GM18858 (cell line): ENCODE measurements around the gene NDUFA11.

Experiments
- ATAC-seq: cut with Tn5 transposase; IDR thresholded peaks from one replicate; pipeline ENCODE4 v1.9.1; 2021; ENCODE audit not compliant: unreplicated experiment

The NDUFA11 gene

DNA sequence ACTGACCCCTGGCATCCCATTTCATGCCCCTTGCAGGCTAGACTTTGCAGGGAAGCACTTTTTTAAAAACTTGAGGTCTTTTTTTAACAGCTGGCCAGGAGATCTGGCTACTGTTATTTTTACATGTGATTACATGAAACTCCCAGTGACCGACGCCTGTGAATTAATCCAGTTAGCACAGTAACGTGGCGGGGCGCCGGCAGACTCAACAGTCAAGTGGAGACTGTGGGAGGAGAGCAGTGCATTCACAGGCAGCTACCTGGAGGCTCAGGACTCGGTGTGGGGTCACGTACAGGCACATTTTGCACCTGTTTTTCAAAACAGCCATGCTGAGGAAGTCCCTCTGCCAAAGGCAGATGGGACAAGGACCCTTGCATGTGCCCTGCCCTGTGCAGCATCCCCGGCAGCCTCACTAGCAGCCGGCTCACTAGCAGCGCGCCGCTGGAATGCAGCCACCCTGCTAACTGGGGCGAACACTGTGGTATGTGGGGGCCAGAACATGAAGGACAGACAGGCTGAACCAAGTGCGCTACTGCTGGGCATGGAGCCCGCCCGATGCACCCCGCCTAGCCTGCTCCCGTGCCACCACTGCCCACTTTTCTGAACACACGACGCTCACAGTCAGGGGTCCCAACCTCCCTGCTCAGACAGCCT, 29.1 kb upstream of the NDUFA11 start:
- ATAC-seq, result no peak

DNA sequence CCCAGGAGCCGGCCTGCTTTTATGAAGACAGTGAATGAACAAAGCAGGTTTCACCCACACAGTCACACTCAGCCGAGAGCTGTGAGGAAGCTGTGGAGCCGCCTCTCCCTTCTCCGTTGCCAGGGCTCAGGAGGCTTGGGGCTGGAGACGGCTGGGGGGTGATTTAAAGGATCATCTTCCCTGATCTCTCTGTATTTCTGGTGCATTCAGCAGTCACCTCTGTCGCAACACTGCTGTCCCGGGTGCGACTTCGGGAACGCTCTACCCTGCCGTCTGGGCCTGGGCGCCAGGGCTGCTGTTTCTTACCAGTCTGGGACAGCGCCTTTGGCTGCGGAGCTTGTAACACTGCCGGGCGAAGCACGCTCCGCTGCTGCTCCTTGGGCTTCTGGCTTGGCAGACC, 28.6 kb upstream of the NDUFA11 start:
- ATAC-seq, result no peak

DNA sequence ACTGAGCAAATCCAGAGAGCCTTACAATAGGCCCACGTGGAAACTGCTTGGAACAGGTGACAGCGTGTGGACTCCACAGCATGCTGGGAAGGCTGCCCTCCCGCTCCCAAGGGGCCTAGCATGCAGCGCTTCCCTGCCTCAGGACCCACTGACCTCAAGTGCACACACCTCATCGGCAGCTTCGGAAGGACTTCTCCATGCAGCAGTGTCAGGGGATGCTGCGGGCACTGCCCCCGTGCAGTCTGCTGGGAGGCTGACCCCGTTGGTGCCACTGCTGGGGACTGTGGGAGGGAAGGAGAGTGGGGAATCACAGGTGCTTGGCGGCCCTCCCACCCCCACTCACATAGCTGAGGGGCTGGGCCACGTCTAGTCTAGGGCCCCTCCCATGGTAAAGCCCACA, 27.7 kb upstream of the NDUFA11 start:
- no peak for ATAC-seq

DNA sequence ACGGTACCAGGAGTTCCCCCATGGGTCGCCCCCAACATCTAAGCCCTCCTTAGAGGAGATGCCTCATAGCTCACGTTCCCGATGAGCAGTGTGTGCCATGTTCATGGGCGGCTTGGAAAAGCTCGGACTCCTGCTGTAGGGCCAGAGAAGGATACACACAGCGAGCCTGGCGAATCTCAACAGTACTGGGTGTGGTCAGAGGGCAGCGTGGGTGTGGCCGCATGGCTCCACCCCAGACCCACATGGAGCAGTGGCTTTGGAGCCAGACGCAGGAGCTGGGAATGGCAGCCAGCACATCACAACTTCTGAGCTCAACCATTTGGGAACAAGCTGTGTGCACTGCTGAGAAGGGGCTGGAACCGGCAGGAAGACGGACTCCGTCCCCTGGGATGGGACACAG, 26.0 kb upstream of the NDUFA11 start:
- ATAC-seq, result no peak

DNA sequence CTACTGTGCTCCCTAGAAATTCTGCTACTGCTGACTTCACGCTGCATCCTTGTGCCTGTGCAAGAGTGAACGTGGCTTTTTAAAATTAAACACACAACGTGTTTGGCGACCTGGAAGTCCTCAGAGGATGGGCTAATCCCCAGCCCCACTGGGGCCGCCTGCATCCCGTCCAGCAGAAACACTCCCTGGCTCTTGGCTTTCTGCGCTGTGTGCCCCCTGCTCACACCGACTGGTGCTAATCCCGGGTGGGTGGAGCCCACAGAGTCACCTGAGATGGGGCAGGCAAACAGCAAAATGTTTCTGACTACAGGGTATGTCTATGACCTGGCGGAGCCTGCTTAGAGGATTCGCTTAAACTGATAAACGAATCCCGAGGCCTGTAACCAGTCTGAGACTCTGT, 25.6 kb upstream of the NDUFA11 start:
- ATAC-seq, result no peak

DNA sequence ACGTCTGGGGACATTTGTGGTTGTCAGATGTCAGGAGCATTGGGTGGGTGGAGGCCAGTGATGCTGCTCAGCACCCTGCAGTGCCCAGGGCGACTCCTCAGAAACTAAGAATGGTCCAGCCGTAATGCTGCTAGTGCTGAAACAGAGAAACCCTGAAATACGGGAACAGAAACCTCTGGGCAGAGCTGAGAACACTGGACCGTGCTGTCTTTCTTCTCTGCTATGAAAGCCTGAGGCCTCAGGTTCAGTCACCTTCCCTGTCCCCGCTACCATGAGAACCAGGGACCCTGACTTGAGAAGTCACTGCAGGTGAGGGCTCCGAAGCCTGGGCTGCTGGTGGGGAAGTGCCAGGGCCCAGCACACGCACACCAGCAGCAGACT, 23.8 kb upstream of the NDUFA11 start:
- ATAC-seq, result peak; percentile 40

DNA sequence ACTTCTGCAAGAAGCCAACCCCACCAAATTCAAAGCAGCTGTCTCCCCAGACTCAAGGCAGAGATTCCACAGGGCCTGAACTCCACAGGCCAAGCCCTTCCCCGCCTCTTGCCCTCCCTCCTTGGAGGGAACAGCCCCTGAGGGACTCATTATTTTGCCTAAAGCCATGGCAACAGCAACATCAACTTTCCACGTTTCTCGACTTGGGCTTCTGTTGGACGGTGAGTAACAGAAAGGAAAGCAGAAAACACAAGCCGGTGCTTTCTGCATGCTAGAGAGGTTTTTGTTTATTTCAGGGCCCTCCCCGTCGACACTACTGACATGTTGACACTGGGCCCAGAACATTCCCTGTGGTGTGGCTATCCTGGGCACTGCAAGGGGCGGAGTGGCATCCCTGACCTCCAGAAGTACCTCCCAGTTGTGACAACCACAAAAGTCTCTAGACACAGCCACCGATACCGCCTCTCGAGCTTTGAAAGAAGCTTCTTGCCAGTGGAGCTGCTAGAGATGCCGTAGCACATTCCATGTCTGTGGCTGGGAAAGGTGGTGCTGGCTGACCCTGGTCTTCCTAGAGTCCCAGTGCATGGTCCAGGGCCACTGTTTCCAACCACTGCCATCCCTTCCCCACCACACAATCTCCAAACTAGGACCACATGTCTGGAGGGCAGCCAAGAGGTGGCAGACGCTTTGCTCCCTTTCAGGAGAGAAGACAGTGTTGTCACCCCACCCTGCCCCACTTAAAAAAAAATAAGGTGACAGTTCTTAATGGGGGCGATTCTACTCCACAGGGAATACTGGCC, 23.3 kb upstream of the NDUFA11 start:
- no peak for ATAC-seq

DNA sequence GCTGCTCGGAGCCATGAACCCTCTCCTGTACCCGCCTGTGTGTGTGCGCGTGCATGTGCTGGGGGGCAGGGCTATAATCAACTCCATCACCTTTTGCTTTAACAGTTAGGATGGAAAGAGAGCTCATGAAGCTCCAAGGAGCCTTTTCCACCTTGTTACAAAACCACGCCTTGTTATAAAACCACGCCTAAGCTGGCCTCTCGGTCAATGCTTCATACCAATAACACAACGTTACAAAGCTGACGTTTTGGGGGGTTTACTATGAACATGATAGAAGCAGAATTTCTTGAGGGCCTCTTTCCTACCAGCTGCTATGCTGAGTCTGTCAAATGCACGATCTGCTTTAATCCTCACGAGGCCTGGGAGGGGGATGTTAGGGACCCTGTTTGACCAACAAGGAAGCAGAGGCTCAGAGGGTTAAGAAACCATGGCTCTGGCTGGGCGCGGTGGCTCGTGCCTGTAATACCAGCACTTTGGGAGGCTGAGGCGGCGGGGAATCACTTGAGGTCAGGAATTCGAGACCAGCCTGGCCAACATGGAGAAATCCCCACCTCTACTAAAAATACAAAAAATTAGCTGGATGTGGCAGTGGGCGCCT, 22.3 kb upstream of the NDUFA11 start:
- ATAC-seq, result no peak

DNA sequence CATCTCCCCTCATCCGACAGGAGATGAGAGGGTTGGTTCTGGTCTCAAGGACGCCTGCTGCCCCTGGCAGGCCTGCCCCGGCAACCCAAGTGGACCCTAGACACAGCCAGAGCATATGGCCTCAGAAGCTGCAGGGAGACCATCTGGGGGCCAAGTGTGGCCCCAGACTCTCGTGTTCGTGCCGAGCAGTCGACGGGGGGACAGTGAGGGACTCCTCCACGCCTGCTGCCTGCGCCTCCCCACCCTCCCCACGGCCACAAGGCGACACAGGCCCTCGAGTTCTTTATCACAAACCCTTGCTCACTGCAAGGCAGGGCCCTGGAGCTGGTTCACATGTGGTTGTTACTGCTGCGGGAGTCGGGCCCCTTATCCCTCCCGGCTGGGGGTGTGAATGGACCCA, 19.8 kb upstream of the NDUFA11 start:
- ATAC-seq, result no peak

DNA sequence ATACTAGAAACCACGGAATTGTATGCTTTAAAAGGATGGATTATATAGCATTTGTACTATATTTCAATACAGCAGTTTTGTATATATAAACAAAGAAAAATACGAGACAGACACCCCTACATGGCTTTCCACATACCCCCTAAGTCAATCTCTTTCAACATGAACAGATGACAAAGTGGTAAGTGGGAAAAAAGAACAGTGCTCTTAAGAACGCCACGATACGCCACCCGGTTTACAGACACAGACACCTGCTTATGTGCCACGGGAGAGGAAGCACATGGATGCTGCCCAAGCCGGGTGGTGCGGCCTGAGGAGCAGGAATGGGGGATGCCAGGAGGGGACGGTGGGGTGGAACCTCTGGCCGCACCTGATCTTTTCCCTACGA, 18.6 kb upstream of the NDUFA11 start:
- no peak for ATAC-seq

DNA sequence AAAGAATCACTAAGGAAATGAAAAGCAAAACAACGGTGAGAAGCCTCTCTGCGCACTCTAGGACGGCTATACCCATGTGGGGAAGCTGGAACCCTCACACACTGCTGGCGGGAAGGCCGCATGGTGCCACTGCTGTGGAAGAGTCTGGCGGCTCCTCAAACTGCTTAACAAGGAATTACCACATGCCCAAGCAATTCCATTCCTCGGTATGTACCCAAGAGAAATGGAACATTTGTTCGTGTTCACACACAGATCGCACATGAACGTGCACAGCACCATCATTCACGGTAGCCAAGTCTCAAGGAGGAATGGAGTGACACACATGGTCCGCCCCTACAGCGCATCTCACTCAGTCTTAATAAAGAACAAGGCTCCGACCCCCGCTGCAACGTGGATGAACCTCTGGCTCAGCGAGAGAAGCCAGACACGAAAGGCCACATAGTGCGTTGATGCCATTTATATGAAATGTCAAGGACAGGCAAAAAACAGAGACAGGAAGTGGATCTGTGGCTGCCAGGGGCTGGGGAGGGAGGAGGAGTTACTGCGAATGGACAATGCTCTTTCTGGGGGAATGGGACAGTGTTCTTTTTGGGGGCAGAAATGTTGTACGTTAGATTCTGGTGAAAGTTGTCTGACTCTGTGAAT, 18.0 kb upstream of the NDUFA11 start:
- no peak for ATAC-seq

DNA sequence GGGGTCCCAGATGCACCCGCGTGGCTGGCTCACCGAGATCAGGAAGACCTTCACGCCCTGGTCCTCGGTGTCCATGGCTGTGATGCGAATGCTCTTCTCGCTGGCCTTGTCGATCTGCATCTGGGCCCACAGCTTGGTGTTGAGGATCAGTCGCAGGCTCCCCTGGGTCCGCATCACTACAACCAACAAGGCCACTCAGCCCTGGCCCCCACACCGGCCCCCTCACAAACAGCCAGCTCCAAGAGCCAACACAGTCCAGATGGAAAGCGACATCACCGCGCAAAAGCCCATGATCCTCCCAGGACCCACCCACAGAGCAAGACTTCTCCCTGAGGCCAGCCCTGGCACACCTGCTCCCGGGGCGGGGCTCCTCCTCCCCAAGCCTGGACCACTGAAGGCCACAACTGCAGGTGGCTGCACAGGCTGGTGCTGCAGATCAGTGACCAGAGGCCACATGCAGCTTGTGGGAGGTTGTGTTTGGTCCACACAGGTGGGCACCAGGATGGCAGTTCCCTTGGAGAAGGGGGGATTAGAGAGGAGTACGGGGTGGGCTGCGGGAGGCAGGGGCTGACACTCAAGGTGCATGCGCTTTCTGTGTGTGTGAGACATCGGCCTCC, 15.0 kb upstream of the NDUFA11 start:
- ATAC-seq, result no peak

DNA sequence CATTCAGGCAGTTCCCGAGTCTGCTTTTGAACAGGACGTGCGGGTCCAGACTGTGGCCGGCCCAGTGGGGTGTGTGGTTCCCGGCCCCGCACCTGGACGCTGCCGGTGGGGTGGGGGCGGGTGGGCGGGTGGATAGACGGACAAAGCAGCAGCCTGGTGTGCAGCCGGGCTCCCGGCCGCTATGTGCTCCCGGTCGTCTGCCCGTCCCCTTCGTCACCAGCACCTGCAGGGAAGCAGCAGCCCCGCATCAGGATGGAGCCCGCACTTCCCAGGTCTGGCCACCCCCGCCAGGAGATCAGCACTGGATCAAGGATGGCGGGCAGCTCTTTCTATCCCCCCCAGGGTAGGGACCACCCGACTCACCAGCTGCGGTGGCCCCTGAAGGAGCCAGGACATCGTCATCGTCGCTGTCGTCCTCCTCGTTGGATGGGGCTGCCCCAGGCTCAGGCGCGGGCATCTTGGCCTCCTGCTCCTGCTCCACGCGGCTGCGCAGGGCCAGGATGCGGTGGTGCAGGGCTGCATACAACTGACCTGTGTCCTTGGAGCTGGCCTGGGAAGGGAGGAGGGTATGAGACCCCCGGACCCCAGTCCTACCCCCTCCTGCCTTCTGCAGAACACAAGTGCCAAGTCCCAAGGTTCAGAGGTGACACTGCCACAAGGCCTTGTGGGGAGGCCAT, 14.0 kb upstream of the NDUFA11 start:
- ATAC-seq, result no peak

DNA sequence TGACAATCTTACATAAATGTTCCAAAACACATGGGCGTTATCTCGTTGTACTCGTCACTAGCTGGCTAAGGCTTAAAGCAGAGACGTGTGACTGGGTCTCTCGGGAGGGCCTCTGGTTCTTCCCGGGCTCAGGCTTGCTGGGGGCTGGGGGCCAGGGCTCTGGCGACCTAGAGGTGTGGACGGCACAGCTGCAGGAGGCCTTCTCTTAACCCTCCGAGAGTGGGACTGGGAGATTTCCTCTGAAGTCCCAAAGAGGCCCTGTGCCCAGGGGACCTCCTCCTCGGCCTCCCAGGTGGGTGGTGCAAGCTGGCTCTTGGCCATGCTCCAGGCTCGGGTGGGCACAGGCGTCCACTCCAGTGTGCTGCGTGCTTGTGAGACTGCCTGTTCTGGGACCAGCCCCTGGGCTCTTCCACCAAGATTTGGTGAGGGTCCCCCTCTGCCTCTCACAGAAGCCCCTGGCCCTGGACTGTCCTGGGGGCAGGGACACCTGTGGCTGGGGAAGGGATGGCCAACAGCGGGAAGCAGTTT, 12.7 kb upstream of the NDUFA11 start:
- ATAC-seq, result no peak

DNA sequence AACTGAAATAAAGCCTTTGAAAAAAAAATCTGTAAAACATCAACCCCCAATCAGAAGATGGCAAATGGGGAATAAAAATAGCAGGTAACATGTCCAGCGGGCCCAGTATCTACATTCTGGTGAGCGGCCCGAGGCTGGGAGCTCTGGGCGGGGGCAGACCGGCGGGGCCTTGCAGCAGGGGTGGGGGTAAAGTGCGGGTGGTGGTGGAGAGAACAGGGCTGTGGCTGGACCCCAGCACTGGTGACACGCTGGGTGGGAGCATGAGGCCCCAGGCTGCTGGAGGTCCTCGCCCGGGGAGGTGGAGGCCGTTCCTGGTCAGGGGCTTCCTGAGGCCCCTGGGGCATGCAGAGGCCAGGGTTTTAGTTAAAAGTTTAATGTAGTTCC, 12.2 kb upstream of the NDUFA11 start:
- no peak for ATAC-seq

DNA sequence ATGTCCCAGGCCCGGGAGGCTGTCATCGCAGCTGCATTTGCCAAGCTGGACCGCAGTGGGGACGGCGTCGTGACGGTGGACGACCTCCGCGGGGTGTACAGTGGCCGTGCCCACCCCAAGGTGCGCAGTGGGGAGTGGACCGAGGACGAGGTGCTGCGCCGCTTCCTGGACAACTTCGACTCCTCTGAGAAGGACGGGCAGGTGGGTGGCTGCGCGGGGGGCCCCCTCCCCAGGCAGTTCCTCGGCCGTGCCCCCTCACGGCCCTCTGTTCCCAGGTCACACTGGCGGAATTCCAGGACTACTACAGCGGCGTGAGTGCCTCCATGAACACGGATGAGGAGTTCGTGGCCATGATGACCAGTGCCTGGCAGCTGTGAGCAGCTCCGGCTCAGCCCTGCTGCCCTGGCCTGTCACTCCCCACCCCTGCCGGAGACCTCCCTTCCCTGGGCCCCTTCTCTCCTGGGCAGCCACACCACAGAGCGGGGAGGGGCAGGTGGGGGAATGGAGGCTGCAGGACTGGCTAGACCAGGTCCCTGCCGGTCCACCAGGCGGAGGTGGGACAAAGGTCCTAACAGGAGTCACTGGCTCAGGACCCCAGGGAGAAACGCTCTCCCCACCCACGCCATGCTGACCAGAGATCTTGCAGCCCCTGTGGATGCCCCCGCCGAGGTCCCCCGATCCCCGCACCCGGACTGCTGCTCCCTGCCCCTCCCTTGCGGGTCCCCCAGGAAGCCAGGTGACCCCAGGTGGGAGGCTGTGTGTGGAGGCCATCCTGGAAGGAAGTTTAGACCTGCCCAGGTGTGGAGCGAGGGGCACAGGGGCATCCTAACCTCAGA, 11.6 kb upstream of the NDUFA11 start:
- no peak for ATAC-seq

DNA sequence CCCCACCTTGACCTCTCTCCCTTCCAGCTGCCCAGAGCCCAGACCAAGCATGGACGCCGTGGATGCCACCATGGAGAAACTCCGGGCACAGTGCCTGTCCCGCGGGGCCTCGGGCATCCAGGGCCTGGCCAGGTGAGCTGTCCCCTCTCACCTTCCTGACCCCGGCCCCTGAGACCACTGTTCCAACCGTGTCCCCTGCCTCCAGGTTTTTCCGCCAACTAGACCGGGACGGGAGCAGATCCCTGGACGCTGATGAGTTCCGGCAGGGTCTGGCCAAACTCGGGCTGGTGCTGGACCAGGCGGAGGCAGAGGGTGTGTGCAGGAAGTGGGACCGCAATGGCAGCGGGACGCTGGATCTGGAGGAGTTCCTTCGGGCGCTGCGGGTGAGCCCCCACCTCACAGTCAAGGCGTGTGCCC, 10.8 kb upstream of the NDUFA11 start:
- no peak for ATAC-seq

DNA sequence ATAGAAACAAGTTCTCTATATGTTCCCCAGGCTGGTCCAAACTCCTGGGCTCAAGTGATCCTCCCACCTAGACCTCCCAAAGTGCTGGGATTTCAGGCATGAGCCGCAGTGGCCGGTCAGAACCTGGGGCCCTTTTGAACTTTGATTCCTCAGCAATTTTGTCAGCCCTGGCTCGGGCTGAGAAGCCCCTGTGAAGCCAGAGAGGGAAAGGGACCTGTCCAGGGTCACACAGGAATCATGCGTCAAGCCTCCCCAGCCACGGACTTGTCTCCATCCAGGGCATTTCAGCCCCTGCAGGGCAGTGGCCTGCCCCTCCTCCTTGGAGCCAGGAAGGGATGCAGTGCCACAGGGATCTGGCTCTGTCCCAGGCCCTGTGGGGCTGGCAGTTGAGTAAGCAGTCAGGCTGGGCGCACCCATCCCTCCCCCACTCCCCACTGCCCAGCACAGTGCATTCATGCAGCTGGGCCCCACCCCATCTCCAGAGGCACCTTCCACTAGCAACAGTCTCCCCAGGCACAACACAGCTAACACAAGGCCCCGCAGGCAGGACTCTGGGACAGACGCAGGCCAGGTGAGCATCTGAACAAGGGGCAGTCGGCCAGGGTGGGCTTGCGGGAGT, 10.3 kb upstream of the NDUFA11 start, which contains the start of gene CAPS:
TSS of gene CAPS (plus strand) at position 516 of the 619 bp plus-strand sequence. CDS start 153 bp downstream, outside the sequence.
- ATAC-seq, result no peak

DNA sequence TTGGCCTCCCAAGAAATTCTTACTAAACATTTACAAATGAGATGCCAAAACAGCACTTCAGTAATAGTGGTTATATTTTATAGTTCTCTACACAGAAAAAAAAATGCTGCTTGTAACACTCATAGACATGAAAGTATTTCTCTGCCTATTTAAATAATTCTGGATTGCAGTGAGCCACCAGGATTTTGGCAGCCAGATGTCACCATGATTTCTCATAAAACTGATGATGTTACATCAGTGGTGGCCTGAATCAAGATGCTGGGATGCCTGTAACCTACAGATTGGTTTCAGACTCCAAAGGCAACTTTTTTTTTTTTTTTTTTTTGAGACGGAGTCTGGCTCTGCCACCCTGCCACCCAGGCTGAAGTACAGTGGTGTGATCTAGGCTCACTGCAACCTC, 7.8 kb upstream of the NDUFA11 start:
- ATAC-seq, result no peak

DNA sequence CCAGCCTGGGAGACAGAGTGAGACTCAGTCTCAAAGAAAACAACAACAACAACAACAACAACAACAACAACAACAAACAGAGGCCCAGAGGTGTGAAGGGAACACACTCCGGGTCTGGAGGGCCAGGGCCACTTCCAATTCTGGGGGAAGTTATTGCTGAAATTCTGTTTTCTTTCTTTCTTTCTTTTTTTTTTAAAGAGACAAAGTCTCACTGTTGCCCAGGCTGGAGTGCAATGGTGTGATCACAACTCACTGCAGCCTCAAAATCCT, 7.0 kb upstream of the NDUFA11 start:
- ATAC-seq, result no peak
